GM13976 (cell line): Measurements from ENCODE around the gene ROBO4.

ENCODE experiments used
- DNase-seq: peaks from one replicate; pipeline ENCODE4 v3.0.0; 2012; ENCODE audit warnings: low spot score
- in situ Hi-C: fragments of 300-500 bp; cut with MboI; formaldehyde crosslinking; loops from one replicate; pipeline ENCODE4 v1.12.0; 2022; ENCODE audit warnings: low sequenced_read_pairs, mixed read lengths, inconsistent platforms; ENCODE audit not compliant: unreplicated experiment
- TF ChIP-seq, protein P1 (sequence below): IDR thresholded peaks from 2 replicates; pipeline ENCODE4 v1.5.1; 2012; ENCODE audit warnings: borderline replicate concordance, mild to moderate bottlenecking; ENCODE audit not compliant: insufficient read depth; ENCODE audit errors: extremely low read depth, missing control alignments, control extremely low read depth

The ROBO4 gene

DNA sequence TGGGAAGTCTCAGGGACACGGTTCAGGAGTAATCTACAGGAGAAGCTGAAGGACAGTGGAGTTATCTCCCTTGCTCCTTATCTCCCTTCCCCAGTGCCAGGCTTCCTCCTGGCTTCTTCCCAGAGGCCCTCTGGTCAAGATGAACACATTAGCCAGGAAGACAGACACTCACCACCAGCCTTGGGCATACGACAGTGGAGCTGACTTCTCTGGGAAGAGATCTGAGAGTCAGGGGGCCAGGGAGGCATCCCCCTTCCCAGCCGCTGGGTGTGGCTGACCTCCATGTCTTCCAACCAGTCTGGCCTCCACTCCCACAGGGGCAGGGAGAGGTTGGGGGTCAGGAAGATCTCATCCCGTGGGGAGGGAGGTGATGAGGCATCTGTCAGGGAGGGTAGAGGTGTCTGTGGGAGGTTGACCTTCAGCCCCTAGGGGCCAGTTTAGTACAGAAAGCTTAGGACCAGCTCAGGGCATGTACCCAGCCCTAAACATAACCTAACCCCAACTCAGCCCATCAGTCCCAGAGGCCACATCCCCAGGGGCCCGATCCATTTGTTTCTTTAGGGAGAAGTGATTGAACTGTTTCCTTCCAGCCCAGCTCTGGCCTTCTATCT, 12.7 kb downstream of the ROBO4 start:
- TF ChIP-seq, protein P1, sequence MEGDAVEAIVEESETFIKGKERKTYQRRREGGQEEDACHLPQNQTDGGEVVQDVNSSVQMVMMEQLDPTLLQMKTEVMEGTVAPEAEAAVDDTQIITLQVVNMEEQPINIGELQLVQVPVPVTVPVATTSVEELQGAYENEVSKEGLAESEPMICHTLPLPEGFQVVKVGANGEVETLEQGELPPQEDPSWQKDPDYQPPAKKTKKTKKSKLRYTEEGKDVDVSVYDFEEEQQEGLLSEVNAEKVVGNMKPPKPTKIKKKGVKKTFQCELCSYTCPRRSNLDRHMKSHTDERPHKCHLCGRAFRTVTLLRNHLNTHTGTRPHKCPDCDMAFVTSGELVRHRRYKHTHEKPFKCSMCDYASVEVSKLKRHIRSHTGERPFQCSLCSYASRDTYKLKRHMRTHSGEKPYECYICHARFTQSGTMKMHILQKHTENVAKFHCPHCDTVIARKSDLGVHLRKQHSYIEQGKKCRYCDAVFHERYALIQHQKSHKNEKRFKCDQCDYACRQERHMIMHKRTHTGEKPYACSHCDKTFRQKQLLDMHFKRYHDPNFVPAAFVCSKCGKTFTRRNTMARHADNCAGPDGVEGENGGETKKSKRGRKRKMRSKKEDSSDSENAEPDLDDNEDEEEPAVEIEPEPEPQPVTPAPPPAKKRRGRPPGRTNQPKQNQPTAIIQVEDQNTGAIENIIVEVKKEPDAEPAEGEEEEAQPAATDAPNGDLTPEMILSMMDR = no peak
- in situ Hi-C loops = no loop called here
- no peak for DNase-seq

DNA sequence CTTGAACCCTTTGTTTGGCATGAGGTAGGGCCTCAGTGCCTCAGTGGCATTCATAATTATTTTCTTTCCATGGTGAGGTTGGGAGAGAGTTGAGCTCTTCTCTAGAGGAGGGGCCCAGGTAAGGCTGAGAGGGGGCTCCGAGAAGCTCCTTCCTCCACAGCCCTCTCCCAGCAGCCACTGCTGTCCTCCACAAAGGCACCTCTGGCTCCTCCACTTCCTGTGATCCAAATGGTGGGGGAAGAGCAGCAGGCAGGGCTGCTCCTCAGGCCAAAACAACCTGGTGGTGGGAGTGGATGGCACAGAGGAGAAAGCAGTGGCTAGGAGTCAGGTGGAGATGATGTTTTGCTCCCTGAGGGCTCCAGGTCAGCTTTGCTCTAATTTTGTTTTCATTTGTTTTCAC, 13.3 kb downstream of the ROBO4 start:
- DNase-seq = no peak
- in situ Hi-C loops = no loop called here
- TF ChIP-seq, protein P1 = no peak

DNA sequence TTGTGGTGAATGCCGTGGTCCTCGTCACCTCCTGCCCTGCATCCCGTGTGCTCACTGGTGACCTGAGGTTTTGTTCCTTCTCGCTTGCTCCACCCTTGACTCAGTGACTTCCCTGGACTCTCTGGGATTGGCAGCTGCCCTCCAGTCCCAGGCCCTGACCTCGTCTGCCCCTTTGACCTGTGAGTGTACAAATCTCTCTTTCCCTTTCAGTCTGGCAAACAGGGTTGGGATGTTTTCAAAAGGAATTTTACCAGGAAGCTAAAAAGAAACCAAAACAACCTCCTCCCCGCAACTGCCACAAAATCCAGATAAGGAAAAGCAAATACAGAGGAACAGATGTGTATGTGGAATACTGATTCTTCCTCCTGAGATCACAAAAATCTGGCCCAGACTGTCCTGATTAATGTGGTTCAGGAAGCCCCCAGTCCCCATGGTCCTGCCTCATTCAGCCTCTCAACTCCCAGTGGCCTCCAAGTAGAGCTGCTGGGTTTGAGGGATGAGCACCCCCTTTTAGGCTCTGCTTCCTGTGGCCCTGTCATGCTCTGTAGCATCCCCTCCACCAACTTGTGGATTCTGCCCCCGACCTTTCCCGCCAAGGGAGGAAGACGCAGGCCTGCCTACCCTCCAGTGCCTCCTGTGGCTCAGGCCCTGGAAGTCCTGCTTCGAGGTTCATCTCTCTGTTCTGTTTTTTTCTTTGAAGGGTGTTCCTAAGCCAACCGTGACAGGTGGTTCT, 15.2 kb downstream of the ROBO4 start:
- TF ChIP-seq, protein P1 = no peak
- DNase-seq = no peak
- in situ Hi-C loops = no loop called here

DNA sequence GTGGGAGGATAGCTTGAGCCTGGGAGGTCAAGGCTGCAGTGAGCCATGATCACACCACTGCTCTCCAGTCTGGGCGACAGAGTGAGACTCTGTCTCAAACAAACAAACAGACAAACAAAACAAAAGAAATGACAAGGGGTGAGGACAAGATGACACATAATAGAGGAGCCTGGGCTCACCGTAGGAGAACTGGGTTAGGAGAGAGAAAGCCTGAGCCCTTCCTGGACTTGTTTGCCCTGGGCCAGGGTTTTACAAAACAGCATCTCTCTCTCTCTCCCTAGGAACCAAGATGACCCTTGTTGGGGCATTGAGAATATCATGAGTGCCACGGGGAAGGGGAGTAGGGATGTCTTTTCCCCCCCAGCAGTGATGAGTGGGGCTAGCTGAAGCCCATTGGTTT, 16.7 kb downstream of the ROBO4 start:
- TF ChIP-seq, protein P1 = no peak
- in situ Hi-C loops = no loop called here
- no peak for DNase-seq

DNA sequence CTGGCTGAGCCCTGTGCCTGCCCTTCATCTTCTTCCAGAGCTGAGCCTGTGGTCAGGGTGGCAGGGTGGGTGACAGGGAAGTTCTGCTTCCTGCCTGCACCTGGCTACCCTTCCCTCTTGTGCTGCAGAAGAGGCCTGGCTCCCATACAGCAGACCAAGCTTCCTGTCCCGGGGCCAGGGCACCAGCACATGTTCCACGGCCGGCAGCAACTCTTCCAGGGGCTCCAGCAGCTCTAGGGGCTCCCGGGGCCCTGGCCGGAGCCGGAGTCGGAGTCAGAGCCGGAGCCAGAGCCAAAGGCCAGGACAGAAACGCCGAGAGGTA, 17.4 kb downstream of the ROBO4 start:
- in situ Hi-C loops = no loop called here
- TF ChIP-seq, protein P1 = no peak
- no peak for DNase-seq

DNA sequence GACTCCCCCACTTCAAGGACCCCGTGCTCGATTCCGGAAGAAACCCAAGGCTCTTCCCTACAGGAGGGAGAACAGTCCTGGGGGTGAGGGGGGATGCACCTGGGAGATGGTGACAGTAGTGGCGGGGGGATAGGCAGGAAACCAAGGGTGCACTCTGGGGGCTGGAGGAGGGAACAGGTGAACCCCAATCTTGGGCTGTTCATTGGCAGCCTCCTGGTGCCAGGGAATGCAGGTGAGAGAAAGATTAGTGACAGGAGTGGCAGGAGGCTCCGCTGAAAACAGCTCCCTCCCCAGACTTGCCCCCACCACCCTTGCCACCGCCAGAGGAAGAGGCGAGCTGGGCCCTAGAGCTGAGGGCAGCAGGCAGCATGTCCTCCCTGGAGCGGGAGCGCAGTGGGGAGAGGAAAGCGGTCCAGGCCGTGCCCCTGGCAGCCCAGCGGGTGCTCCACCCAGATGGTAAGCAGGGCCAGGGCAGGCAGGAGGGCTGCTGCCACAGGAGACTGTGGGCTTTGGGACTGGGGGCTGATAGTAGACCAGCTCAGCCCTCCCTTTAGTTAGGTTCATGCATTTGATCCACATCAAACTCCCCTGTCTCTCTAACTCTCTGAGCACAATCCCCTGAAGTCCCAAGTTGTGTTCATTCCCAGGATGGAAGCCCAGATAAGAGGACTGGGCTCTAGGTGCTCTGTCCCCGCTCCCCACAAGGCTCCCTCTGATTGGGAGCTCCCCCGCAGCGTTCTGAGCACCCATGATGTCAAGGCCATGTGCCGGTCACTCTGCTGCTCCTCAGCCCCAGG, 18.0 kb downstream of the ROBO4 start:
- TF ChIP-seq, protein P1 = no peak

More for the DNA sequence above, 18.0 kb downstream of the ROBO4 start:
- in situ Hi-C loops = no loop called here
- DNase-seq = no peak
